Bronchial epithelial cell (primary cell): ENCODE measurements around the gene KIAA0232. TPM values are rescaled to one million over a fixed set of nuclear protein-coding genes. Genes with fewer than 3 reads are reported as not detected.
A peak's percentile ranks its signal among the peaks of the same experiment; 100 is the strongest.
"Not testable (repeated sequence)": the region's sequence is repeated elsewhere in the genome, so short reads cannot be mapped to it uniquely, and the experiment has no call there.

ENCODE experiments used
- DNase-seq: peaks from one replicate; pipeline ENCODE4 v3.0.0-alpha.2; 2010; ENCODE audit warnings: low read depth
- FAIRE-seq: peaks from 2 replicates; lab custom pipeline; 2011; peaks lifted over from hg19 to GRCh38; lab: Jason Lieb, UNC
- H3K27me3 ChIP-seq: 2 replicates; pipeline ENCODE4 v1.5.1; 2011; ENCODE audit warnings: low read length; ENCODE audit not compliant: control insufficient read depth, insufficient read depth
- H3K36me3 ChIP-seq: 2 replicates; pipeline ENCODE4 v1.5.1; 2011; ENCODE audit warnings: low read length; ENCODE audit not compliant: control insufficient read depth, insufficient read depth
- H3K4me3 ChIP-seq: 2 replicates; pipeline ENCODE4 v1.5.1; 2011; ENCODE audit warnings: mild to moderate bottlenecking, low read depth, low read length, control low read depth
- total RNA-seq: library from RNA; depleted of rRNA; stranded (reverse); fragments of >200 nt; gene quantifications from 2 replicates; pipeline ENCODE4 v1.2.1, GENCODE V29; 2014
- TF ChIP-seq, protein P1 (sequence below): IDR thresholded peaks from 2 replicates; pipeline ENCODE4 v1.5.1; 2011; ENCODE audit warnings: mild to moderate bottlenecking, moderate library complexity, low read length, control low read depth, inconsistent platforms; ENCODE audit not compliant: insufficient read depth, severe bottlenecking

KIAA0232 gene
- total RNA-seq, 1 donor from 2014 or later = 20.5 TPM

DNA sequence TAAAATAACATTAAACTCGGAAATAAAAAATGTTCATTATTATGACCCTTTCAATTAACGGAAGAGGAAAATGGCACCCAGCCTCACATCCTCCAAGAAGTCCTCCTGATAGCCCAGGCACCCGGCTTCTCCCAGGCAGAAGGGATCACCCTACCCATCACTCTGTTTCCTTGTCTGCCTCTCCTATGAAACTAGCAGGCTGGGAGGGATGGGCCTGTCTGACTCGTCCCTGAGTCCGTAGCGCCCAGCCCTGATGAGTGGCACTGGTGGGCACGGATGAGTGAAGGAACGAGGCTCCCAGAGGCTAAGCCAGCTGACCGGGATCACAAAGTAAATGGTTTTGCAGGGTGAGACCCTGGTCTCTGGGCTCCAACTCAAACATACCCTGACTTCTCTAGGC lies 28.6 kb upstream of the KIAA0232 start:
- peak; percentile 26 for DNase-seq
- H3K27me3 ChIP-seq = no peaks in the 10 kb centered on the region
- no peak for FAIRE-seq
- no peak overlapping the region for H3K4me3 ChIP-seq
- TF ChIP-seq, protein P1, sequence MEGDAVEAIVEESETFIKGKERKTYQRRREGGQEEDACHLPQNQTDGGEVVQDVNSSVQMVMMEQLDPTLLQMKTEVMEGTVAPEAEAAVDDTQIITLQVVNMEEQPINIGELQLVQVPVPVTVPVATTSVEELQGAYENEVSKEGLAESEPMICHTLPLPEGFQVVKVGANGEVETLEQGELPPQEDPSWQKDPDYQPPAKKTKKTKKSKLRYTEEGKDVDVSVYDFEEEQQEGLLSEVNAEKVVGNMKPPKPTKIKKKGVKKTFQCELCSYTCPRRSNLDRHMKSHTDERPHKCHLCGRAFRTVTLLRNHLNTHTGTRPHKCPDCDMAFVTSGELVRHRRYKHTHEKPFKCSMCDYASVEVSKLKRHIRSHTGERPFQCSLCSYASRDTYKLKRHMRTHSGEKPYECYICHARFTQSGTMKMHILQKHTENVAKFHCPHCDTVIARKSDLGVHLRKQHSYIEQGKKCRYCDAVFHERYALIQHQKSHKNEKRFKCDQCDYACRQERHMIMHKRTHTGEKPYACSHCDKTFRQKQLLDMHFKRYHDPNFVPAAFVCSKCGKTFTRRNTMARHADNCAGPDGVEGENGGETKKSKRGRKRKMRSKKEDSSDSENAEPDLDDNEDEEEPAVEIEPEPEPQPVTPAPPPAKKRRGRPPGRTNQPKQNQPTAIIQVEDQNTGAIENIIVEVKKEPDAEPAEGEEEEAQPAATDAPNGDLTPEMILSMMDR = no peak
- no peaks in the 10 kb centered on the region for H3K36me3 ChIP-seq

DNA sequence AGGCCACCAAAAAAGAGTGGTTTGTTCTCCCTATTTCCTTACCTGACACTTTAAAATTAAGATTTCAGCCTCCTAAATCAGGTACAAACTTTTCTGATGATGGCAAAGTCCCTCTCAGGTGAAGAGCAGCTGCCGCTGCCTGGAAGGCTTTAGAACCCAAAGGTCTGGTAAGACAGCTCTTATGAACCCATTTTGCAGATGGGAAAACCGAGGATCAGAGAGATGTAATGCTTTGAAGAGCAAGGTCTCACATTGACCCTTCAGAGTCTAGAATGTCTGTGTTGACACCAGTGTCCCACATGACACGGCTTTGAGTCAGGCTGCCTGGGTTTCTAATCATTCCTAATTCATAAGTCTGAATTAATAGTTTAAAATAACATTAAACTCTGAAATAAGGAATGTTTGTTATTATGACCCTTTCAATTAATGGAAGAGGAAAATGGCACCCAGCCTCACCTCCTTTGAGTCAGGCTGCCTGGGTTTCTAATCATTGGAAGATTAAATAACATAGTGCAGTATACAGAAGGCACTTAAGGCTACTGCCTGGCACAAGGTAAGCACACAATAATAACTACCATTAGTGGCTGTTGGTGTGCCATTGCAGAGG lies 27.9 kb upstream of the KIAA0232 start:
- FAIRE-seq (no peak), DNase-seq (no peak)
- Histone ChIP-seq H3K36me3 (no peaks in the 10 kb centered on the region), H3K4me3 (no peak overlapping the region), H3K27me3 (no peaks in the 10 kb centered on the region)
- TF ChIP-seq, protein P1 = no peak

DNA sequence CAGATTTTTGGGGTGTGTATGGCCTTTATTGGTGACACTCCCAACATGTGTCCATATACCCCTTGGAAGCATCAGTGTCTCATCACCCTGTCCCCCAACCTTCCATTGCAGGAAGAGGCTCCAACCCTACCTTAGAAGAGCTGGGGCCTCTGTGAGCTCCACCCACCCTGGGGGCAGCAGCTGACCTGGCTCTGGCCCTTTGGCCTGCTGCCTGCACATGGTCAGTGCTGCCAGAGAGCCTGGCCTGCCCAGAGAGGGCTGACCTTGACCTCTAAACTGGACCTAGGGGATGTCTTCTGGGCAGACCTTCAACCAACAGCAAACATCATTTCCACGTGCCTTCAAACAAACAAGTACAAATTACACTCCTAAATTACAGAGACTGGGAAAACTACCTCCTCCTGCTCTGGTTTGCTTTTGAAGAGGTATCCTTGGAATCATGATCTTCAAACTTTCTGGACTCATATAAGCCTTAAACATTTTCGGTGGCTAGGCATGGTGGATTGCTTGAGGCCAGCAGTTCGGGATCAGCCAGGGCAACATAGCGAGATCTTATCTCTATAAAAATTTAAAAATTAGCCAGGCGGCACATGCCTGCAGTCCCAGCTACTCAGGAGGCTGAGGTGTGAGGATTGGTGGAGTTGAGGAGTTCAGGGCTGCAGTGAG lies 27.3 kb upstream of the KIAA0232 start:
- DNase-seq = no peak
- no peak for FAIRE-seq
- Histone ChIP-seq H3K4me3 (no peak overlapping the region), H3K27me3 (no peaks in the 10 kb centered on the region), H3K36me3 (no peaks in the 10 kb centered on the region)
- TF ChIP-seq, protein P1 = no peak

DNA sequence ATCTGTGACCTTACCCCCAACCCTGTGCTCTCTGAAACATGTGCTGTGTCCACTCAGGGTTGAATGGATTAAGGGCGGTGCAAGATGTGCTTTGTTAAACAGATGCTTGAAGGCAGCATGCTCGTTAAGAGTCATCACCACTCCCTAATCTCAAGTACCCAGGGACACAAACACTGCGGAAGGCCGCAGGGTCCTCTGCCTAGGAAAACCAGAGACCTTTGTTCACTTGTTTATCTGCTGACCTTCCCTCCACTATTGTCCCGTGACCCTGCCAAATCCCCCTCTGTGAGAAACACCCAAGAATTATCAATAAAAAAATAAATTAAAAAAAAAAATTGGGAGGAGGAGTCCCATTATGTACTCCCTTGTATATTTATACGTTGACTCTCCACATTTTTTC lies 26.2 kb upstream of the KIAA0232 start:
- not testable (repeated sequence) for FAIRE-seq, H3K36me3 ChIP-seq, H3K27me3 ChIP-seq, DNase-seq, H3K4me3 ChIP-seq

DNA sequence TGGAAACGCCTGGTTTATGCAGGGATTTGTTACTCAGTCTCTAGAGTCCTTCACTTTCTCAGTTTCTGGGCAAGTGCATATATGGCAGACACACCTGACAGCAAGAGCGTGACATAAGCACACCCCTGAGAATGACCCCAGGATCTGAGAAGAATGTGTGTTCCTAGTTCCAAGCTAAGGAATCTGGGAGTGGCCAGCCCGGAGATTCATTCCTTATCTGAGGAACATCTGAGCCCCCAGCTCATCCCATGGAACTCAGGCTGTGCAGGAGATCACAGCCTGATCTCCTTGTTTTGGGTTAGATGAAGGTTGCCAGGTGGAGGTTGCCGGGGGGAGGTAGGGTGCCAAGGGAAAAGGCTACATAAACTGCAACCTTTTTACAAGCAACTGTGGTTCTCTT lies 23.8 kb upstream of the KIAA0232 start:
- Histone ChIP-seq H3K4me3 (no peak overlapping the region), H3K36me3 (no peaks in the 10 kb centered on the region), H3K27me3 (no peaks in the 10 kb centered on the region)
- TF ChIP-seq, protein P1 = no peak
- DNase-seq (no peak), FAIRE-seq (no peak)

DNA sequence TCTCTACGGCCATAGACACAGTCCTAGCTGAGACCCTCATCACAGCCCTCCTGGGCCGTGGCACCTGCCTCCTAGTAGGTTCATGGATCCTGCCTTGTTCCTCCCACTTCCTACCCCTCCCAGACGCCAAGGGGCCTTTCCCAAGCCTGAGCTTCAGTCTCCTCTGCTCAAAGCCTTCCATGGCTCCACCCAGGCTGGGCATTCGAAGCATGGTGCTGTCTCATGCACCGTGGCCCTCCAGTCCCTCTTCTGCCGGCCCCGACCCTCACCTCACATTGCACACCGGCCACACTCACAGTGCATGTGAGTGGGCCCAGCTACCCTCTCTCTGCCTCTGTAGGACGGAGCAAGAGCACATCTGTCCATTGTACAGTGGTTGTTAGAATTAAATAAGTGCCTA lies 21.7 kb upstream of the KIAA0232 start:
- no peak for DNase-seq
- Histone ChIP-seq H3K27me3 (no peaks in the 10 kb centered on the region), H3K4me3 (no peak overlapping the region), H3K36me3 (no peaks in the 10 kb centered on the region)
- TF ChIP-seq, protein P1 = no peak
- FAIRE-seq = no peak
